A673 (cell line): ENCODE measurements around the gene PLCB4. TPM values are rescaled to one million over a fixed set of nuclear protein-coding genes. Genes with fewer than 3 reads are reported as not detected.

Experiments
- BruUV-seq: library from RNA; stranded (reverse); fragments of 400-500 nt; replicated peaks from 2 replicates; lab custom pipeline; 2021; lab: Mats Ljungman, UMichigan
- CTCF ChIA-PET: fragments of 300-600 bp; sonication (Branson Sonifier 250); formaldehyde crosslinking; loops from one replicate; lab custom pipeline; 2022; ENCODE audit warnings: antibody characterized with exemption; lab: Charles Lee
- POLR2A ChIA-PET: fragments of 300-600 bp; sonication (Branson Sonifier 250); formaldehyde crosslinking; loops from one replicate; lab custom pipeline; 2022; ENCODE audit warnings: antibody characterized with exemption; ENCODE audit not compliant: low non-redundant PET; lab: Charles Lee
- DNase-seq: peaks from one replicate; pipeline ENCODE4 v3.0.0-alpha.2; 2015; ENCODE audit warnings: low spot score
- H3K27ac ChIP-seq: fragments of 200-600 bp; sonication (generic); 2 replicates; pipeline ENCODE4 v1.5.1; 2016; ENCODE audit warnings: mixed run types, low read depth, mild to moderate bottlenecking, mixed read lengths, antibody characterized with exemption, low read length; ENCODE audit not compliant: poor library complexity, severe bottlenecking
- H3K27me3 ChIP-seq: fragments of 200-600 bp; sonication (generic); replicated peaks from 2 replicates; pipeline ENCODE4 v1.6.1; 2017; ENCODE audit warnings: mixed run types, low read depth, mild to moderate bottlenecking, mixed read lengths, antibody characterized with exemption, low read length; ENCODE audit not compliant: insufficient read depth, poor library complexity
- H3K36me3 ChIP-seq: fragments of 200-600 bp; sonication (generic); 2 replicates; pipeline ENCODE4 v1.6.1; 2016; ENCODE audit warnings: mixed run types, mild to moderate bottlenecking, mixed read lengths, antibody characterized with exemption, low read length; ENCODE audit not compliant: insufficient read depth, poor library complexity, severe bottlenecking
- H3K4me1 ChIP-seq: fragments of 200-600 bp; sonication (generic); 2 replicates; pipeline ENCODE4 v1.6.1; 2017; ENCODE audit warnings: mixed run types, mild to moderate bottlenecking, mixed read lengths, antibody characterized with exemption, low read length; ENCODE audit not compliant: insufficient read depth, poor library complexity, severe bottlenecking
- H3K4me3 ChIP-seq: fragments of 200-600 bp; sonication (generic); 2 replicates; pipeline ENCODE4 v1.5.1; 2016; ENCODE audit warnings: low read depth, mixed run types, mild to moderate bottlenecking, mixed read lengths, low read length; ENCODE audit not compliant: poor library complexity, severe bottlenecking
- H3K9me3 ChIP-seq: fragments of 200-600 bp; sonication (generic); 2 replicates; pipeline ENCODE4 v1.6.1; 2016; ENCODE audit warnings: mixed run types, low read depth, mild to moderate bottlenecking, mixed read lengths, antibody characterized with exemption, low read length; ENCODE audit not compliant: poor library complexity, severe bottlenecking
- EZH2 ChIP-seq: fragments of 200-600 bp; sonication (generic); IDR thresholded peaks from 2 replicates; pipeline ENCODE4 v1.6.1; 2017; ENCODE audit warnings: borderline replicate concordance, low read depth, mild to moderate bottlenecking, mixed read lengths, antibody characterized with exemption, low read length; ENCODE audit not compliant: poor library complexity, severe bottlenecking
- intact Hi-C: fragments of 100-400 bp; cut with micrococcal nuclease; formaldehyde crosslinking; loops from one replicate; pipeline ENCODE4 v1.10.0; 2022; ENCODE audit not compliant: unreplicated experiment
- total RNA-seq: library from RNA; stranded (reverse); gene quantifications from 2 replicates; pipeline ENCODE4 v1.2.3, GENCODE V29; 2021
- TF ChIP-seq, protein P1 (sequence below): fragments of 300-800, 200-600 bp; sonication (generic); conservative IDR thresholded peaks from 2 replicates; pipeline ENCODE4 v1.5.1; 2017; ENCODE audit warnings: low read depth, mild to moderate bottlenecking, antibody characterized with exemption, low read length, moderate library complexity, mixed read lengths

The PLCB4 gene
- total RNA-seq, 1 experiment from 2014 or later, result 6.2 TPM

DNA sequence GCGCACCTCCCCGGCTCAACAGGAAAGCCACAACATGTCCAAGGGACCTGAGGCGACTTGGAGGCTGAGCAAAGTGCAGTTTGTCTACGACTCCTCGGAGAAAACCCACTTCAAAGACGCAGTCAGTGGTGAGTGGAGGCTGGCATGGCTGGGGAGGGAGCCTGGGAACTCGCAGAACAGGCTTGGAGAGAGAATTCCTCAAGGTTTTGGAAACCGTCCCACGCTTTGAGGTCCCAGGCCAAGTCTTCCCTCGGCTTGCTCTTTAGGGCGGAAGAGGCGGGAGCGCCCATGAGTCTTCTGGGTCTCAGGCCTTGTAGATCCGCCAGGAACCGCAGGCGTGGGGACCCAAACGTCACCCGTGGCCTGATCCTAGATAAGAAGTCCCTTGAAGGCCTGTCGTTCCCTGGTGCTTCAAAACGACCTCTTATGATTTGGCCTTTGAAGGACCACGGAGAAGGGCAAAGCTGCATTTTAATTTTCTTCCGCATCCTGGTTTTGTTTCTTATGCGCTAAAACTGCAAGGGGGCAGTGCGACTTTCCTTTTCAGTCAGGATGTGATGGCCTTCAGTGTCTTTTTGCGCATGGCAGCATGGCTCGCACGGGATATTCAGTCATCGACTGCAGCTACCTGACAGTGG lies 447.5 kb downstream of the PLCB4 start:
- Histone ChIP-seq H3K27me3 (peaks cover 66% of the 10 kb centered on the region), H3K4me1 (no peaks in the 10 kb centered on the region), H3K4me3 (no peak overlapping the region), H3K9me3 (no peaks in the 10 kb centered on the region), H3K27ac (no peak overlapping the region), H3K36me3 (no peaks in the 10 kb centered on the region)
- ChIA-PET CTCF (interaction anchor here (0.9 kb wide), 1 partner anchor 48 kb away, joined by 3 read pairs; no protein-coding TSS in a partner anchor), POLR2A (no interaction called here)
- intact Hi-C loops, result no loop called here
- no peak for TF ChIP-seq EZH2
- no TSS peak for BruUV-seq
- DNase-seq, result no peak

DNA sequence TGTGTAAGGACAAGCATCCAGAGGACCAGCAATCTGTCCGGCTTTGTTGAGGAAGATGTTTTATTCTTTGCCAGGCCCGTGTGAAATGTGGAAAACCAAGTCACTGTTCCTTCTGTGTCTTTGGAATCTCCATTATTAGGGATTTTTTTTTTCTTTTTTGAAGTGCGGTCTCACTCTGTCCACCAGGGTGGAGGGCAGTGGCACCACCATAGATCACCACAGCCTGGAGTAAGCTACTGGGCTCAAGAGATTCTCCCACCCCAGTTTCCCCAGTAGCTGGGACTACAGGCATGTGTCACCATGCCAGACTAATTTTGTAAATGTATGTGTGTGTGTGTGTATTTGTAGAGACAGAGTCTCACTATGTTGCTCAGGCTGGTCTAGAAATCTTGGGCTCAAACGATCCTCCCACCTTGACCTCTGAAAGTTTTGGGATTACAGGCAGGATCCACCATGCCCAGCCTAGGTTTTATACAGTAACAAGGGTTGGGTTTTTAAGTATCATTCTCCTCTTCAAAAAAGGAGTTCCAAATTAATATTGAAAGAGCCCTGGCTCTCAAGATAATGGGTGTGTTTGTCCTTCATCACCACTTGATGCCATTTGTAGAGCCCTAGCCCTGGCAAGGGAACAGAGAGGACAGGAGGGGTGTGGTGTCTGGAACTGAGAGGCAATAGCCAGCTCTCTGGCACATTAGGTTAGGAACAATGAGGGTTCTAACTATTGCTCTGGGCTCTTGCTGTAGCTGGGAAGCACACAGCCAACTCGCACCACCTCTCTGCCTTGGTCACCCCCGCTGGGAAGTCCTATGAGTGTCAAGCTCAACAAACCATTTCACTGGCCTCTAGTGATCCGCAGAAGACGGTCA lies 448.6 kb downstream of the PLCB4 start:
- Histone ChIP-seq H3K36me3 (no peaks in the 10 kb centered on the region), H3K27me3 (peaks cover 56% of the 10 kb centered on the region), H3K9me3 (no peaks in the 10 kb centered on the region), H3K4me1 (no peaks in the 10 kb centered on the region), H3K27ac (no peak overlapping the region), H3K4me3 (no peak overlapping the region)
- no TSS peak for BruUV-seq
- intact Hi-C loops, result no loop called here
- no peak for DNase-seq
- ChIA-PET CTCF (no interaction called here), POLR2A (no interaction called here)
- TF ChIP-seq EZH2, result no peak
- TF ChIP-seq, protein P1, sequence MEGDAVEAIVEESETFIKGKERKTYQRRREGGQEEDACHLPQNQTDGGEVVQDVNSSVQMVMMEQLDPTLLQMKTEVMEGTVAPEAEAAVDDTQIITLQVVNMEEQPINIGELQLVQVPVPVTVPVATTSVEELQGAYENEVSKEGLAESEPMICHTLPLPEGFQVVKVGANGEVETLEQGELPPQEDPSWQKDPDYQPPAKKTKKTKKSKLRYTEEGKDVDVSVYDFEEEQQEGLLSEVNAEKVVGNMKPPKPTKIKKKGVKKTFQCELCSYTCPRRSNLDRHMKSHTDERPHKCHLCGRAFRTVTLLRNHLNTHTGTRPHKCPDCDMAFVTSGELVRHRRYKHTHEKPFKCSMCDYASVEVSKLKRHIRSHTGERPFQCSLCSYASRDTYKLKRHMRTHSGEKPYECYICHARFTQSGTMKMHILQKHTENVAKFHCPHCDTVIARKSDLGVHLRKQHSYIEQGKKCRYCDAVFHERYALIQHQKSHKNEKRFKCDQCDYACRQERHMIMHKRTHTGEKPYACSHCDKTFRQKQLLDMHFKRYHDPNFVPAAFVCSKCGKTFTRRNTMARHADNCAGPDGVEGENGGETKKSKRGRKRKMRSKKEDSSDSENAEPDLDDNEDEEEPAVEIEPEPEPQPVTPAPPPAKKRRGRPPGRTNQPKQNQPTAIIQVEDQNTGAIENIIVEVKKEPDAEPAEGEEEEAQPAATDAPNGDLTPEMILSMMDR, result no peak

DNA sequence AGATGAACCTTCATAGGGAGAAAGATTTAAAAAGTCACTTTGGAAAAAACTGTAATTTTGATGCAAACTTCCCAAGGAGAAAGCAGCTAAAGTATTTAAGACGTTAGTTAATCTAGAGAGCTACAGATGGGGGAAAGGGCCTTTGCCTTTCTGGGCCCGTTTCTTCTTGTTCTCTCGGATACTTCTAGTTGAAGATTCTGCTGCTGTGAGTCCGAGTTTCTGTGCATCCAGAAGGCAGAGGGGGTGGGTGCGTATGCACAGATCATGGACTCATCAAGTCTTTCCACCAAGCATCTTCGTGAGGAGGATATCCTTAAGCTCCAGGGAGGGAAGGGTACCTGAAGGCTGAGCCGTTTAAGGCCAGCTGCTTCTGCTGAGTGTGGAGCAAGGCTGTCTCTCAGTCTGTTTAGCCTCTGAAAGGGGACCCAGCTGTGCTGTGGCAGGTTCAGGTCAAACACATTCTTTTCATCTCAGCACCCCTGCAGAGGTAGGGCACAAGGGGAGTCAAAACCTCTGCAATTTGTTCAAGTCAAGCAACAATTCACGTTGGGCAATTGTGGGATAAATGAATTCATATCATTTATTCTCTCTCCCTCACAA lies 449.8 kb downstream of the PLCB4 start:
- intact Hi-C loops, result no loop called here
- no peak for DNase-seq
- Histone ChIP-seq H3K36me3 (no peaks in the 10 kb centered on the region), H3K9me3 (no peaks in the 10 kb centered on the region), H3K27me3 (peaks cover 44% of the 10 kb centered on the region), H3K4me3 (no peak overlapping the region), H3K4me1 (no peaks in the 10 kb centered on the region), H3K27ac (no peak overlapping the region)
- CTCF ChIA-PET, result no interaction called here
- TF ChIP-seq, protein P1, result no peak
- no peak for TF ChIP-seq EZH2
- no TSS peak for BruUV-seq
- POLR2A ChIA-PET, result no interaction called here
